T-cell (primary cell): ENCODE results near the gene DPYD. TPM values are rescaled to one million over a fixed set of nuclear protein-coding genes. Genes with fewer than 3 reads are reported as not detected.

Experiments
- ATAC-seq, 4 experiments: fragments of 200-7000 bp in 3 of 4; fragments of 150-1000 bp in 1 of 4; cut with Tn5 transposase; replicated peaks in 1 of 4; 1 replicate in 3 of 4; 2 replicates in 1 of 4; pipeline ENCODE4 v1.10.0; 2021; ENCODE audit warnings: moderate library complexity in 3 of 4, mild to moderate bottlenecking in 2 of 4, moderate number of reproducible peaks in 1 of 4
- CTCF ChIA-PET, 2 donors: fragments of 300-600 bp; sonication (Branson Sonifier 250); formaldehyde crosslinking; loops; one replicate each; lab custom pipeline; 2022; ENCODE audit warnings: antibody characterized with exemption in 2 of 2; lab: Charles Lee
- POLR2A ChIA-PET, 2 donors: fragments of 300-600 bp; sonication (Branson Sonifier 250); formaldehyde crosslinking; loops; one replicate each; lab custom pipeline; 2022; ENCODE audit warnings: antibody characterized with exemption in 2 of 2; lab: Charles Lee
- DNase-seq, 35 experiments: peaks; one replicate each; pipeline versions ENCODE4 v3.0.0 to v3.0.0-alpha.2; 2013 to 2023
- H3K27ac ChIP-seq: one replicate; pipeline ENCODE4 v1.5.1; 2013; ENCODE audit warnings: low read length
- H3K27me3 ChIP-seq, 2 experiments: replicated peaks in 1 of 2; 1 replicate in 1 of 2; 2 replicates in 1 of 2; pipeline versions ENCODE4 v1.6.1 to v1.7.0; 2013; ENCODE audit warnings: low read length in 1 of 2, mixed read lengths in 1 of 2; ENCODE audit not compliant: control insufficient read depth in 2 of 2, insufficient read depth in 2 of 2; ENCODE audit errors: extremely low read depth in 1 of 2
- H3K36me3 ChIP-seq, 2 donors: 1 replicate in 1 of 2; 2 replicates in 1 of 2; pipeline versions ENCODE4 v1.6.1 to v1.7.0; 2013; ENCODE audit warnings: low read length in 1 of 2; ENCODE audit not compliant: control insufficient read depth in 2 of 2, insufficient read depth in 1 of 2; ENCODE audit errors: extremely low read depth in 1 of 2
- H3K4me1 ChIP-seq, 2 experiments: 1 replicate in 1 of 2; 2 replicates in 1 of 2; pipeline versions ENCODE4 v1.6.1 to v1.7.0; 2013; ENCODE audit warnings: low read length in 2 of 2, mixed read lengths in 1 of 2; ENCODE audit not compliant: insufficient read depth in 2 of 2, control insufficient read depth in 1 of 2; ENCODE audit errors: extremely low read depth in 1 of 2
- H3K4me3 ChIP-seq, 2 donors: 1 replicate in 1 of 2; 2 replicates in 1 of 2; pipeline versions ENCODE4 v1.5.1 to v1.7.0; 2013; ENCODE audit warnings: mild to moderate bottlenecking in 2 of 2, low read length in 1 of 2, moderate library complexity in 1 of 2; ENCODE audit not compliant: control insufficient read depth in 1 of 2; ENCODE audit errors: extremely low read depth in 1 of 2
- H3K9me3 ChIP-seq: 2 replicates; pipeline ENCODE4 v1.7.0; 2013
- H3K27ac Mint-ChIP-seq, 2 donors: one replicate each; pipeline ENCODE4 v1.8.0; 2020 to 2021; ENCODE audit warnings: mild to moderate bottlenecking in 2 of 2, mixed read lengths in 2 of 2
- H3K27me3 Mint-ChIP-seq, 2 donors: one replicate each; pipeline ENCODE4 v1.8.0; 2021 to 2022; ENCODE audit warnings: mixed read lengths in 2 of 2
- H3K36me3 Mint-ChIP-seq: one replicate; pipeline ENCODE4 v1.8.0; 2021; ENCODE audit warnings: mixed read lengths
- H3K4me1 Mint-ChIP-seq, 3 donors: one replicate each; pipeline ENCODE4 v1.8.0; 2020 to 2022; ENCODE audit warnings: mixed read lengths in 3 of 3, mild to moderate bottlenecking in 1 of 3
- H3K4me3 Mint-ChIP-seq, 3 donors: one replicate each; pipeline ENCODE4 v1.8.0; 2020 to 2022; ENCODE audit warnings: mild to moderate bottlenecking in 3 of 3, mixed read lengths in 3 of 3, moderate library complexity in 3 of 3
- H3K9me3 Mint-ChIP-seq, 3 donors: one replicate each; pipeline ENCODE4 v1.8.0; 2020 to 2022; ENCODE audit warnings: mixed read lengths in 3 of 3
- WGBS: methylation state at CpG from one replicate; pipeline ENCODE4 v1.1.5; 2013; ENCODE audit warnings: missing lambda C conversion rate; ENCODE audit not compliant: insufficient coverage; 5-methylcytosine and 5-hydroxymethylcytosine counted together
- total RNA-seq, 35 experiments: library from RNA in 6 of 35; stranded (reverse) in 6 of 35; fragments of 120-200 nt in 1 of 35; gene quantifications; one replicate each; pipeline versions ENCODE4 v1.2.1 to v1.2.4 and lab custom pipeline; 2013 to 2026

DPYD gene
- total RNA-seq, 5 donors from 2014 or later (not counting 1 experiment from before 2014, with no cell fraction given): 39.1 to 74.1 (median 47.8) TPM

GRCh38 chr1:97909266-97909665 lies 11.6 kb downstream of the DPYD start:
- H3K27me3 ChIP-seq: no peaks in the 10 kb centered on the region
- DNase-seq (no peak), ATAC-seq (no peak)
- H3K9me3 ChIP-seq: no peaks in the 10 kb centered on the region
- no peaks in the 10 kb centered on the region for H3K36me3 ChIP-seq
- H3K4me1 Mint-ChIP-seq: peaks cover 29 to 49% (median 41%) of the 10 kb centered on the region in 3 donors
- no peaks in the 10 kb centered on the region for H3K27me3 Mint-ChIP-seq
- H3K4me3 ChIP-seq: no peak overlapping the region
- no peak overlapping the region for H3K27ac Mint-ChIP-seq
- ChIA-PET POLR2A (no interaction called here), CTCF (no interaction called here)
- H3K36me3 Mint-ChIP-seq: no peaks in the 10 kb centered on the region
- no peak overlapping the region for H3K27ac ChIP-seq
- H3K4me3 Mint-ChIP-seq: no peak overlapping the region
- peaks cover 0 to 16% of the 10 kb centered on the region in 2 experiments for H3K4me1 ChIP-seq
- H3K9me3 Mint-ChIP-seq: no peaks in the 10 kb centered on the region

- CTCF ChIA-PET: no interaction called here
- POLR2A ChIA-PET: no interaction called here
Observed at GRCh38 chr1:97907886-97908285, 12.9 kb downstream of the DPYD start.

GRCh38 chr1:97906567-97907241 lies 14.1 kb downstream of the DPYD start:
- Histone ChIP-seq H3K27ac (no peak overlapping the region), H3K4me3 (no peak overlapping the region), H3K4me1 (peaks cover 0 to 6% of the 10 kb centered on the region in 2 experiments), H3K9me3 (no peaks in the 10 kb centered on the region), H3K27me3 (no peaks in the 10 kb centered on the region), H3K36me3 (no peaks in the 10 kb centered on the region)
- ChIA-PET CTCF (no interaction called here), POLR2A (no interaction called here)
- H3K4me3 Mint-ChIP-seq: no peak overlapping the region
- no peaks in the 10 kb centered on the region for H3K27me3 Mint-ChIP-seq
- ATAC-seq (no peak), DNase-seq (no peak)
- no peaks in the 10 kb centered on the region for H3K36me3 Mint-ChIP-seq
- peaks cover 31 to 45% (median 37%) of the 10 kb centered on the region in 3 donors for H3K4me1 Mint-ChIP-seq
- H3K9me3 Mint-ChIP-seq: no peaks in the 10 kb centered on the region
- H3K27ac Mint-ChIP-seq: no peak overlapping the region
- no CpG with 5 or more reads among the region's 7 CpGs for WGBS

More at GRCh38 chr1:97907886-97908285, 12.9 kb downstream of the DPYD start:
- Mint-ChIP-seq H3K27me3 (no peaks in the 10 kb centered on the region), H3K4me1 (peaks cover 28 to 46% (median 38%) of the 10 kb centered on the region in 3 donors), H3K4me3 (no peak overlapping the region), H3K36me3 (no peaks in the 10 kb centered on the region), H3K9me3 (no peaks in the 10 kb centered on the region), H3K27ac (no peak overlapping the region)
- WGBS: 100% methylated on average over 1 of the region's 3 CpGs
- Histone ChIP-seq H3K36me3 (no peaks in the 10 kb centered on the region), H3K4me1 (peaks cover 0 to 14% of the 10 kb centered on the region in 2 experiments), H3K27me3 (no peaks in the 10 kb centered on the region), H3K27ac (no peak overlapping the region), H3K4me3 (no peak overlapping the region), H3K9me3 (no peaks in the 10 kb centered on the region)
- DNase-seq (no peak), ATAC-seq (no peak)

GRCh38 chr1:97905141-97905940 lies 15.5 kb downstream of the DPYD start:
- POLR2A ChIA-PET: no interaction called here

GRCh38 chr1:97904534-97904933 lies 16.3 kb downstream of the DPYD start:
- POLR2A ChIA-PET: no interaction called here
- no peak overlapping the region for H3K27ac Mint-ChIP-seq
- no peak for ATAC-seq
- no peak for DNase-seq
- CTCF ChIA-PET: no interaction called here
- H3K4me1 ChIP-seq: peaks cover 0 to 10% of the 10 kb centered on the region in 2 experiments
- no peaks in the 10 kb centered on the region for H3K36me3 ChIP-seq
- H3K27me3 Mint-ChIP-seq: no peaks in the 10 kb centered on the region
- no peak overlapping the region for H3K4me3 ChIP-seq
- no peak overlapping the region for H3K4me3 Mint-ChIP-seq
- H3K27ac ChIP-seq: no peak overlapping the region
- peaks cover 10% of the 10 kb centered on the region for H3K36me3 Mint-ChIP-seq
- peaks cover 39 to 53% (median 44%) of the 10 kb centered on the region in 3 donors for H3K4me1 Mint-ChIP-seq
- no peaks in the 10 kb centered on the region for H3K27me3 ChIP-seq
- peaks cover 0 to under 1% (median 0%) of the 10 kb centered on the region in 3 donors for H3K9me3 Mint-ChIP-seq
- peaks cover 3% of the 10 kb centered on the region for H3K9me3 ChIP-seq

More at GRCh38 chr1:97905141-97905940, 15.5 kb downstream of the DPYD start:
- H3K4me1 ChIP-seq: peaks cover 0 to 8% of the 10 kb centered on the region in 2 experiments
- peaks cover 39 to 51% (median 42%) of the 10 kb centered on the region in 3 donors for H3K4me1 Mint-ChIP-seq
- H3K27ac ChIP-seq: no peak overlapping the region
- H3K27ac Mint-ChIP-seq: no peak overlapping the region
- H3K36me3 Mint-ChIP-seq: peaks cover 3% of the 10 kb centered on the region
- H3K9me3 ChIP-seq: no peaks in the 10 kb centered on the region
- no peak overlapping the region for H3K4me3 ChIP-seq
- no peak for DNase-seq
- no peaks in the 10 kb centered on the region for H3K36me3 ChIP-seq
- WGBS: no CpG with 5 or more reads among the region's 6 CpGs
- no peaks in the 10 kb centered on the region for H3K27me3 Mint-ChIP-seq
- H3K9me3 Mint-ChIP-seq: no peaks in the 10 kb centered on the region
- H3K4me3 Mint-ChIP-seq: no peak overlapping the region
- no peak for ATAC-seq
- CTCF ChIA-PET: no interaction called here
- H3K27me3 ChIP-seq: no peaks in the 10 kb centered on the region

- ChIA-PET POLR2A (no interaction called here), CTCF (interaction anchor here in 1 of 2 donors (0.5 kb wide), 1 partner anchor 899 kb away, joined by 3 read pairs; no protein-coding TSS in a partner anchor)
- no peak overlapping the region for H3K27ac ChIP-seq
- H3K36me3 ChIP-seq: peaks cover 0 to 3% of the 10 kb centered on the region in 2 donors
- peaks cover 6% of the 10 kb centered on the region for H3K9me3 ChIP-seq
- DNase-seq: no peak
- H3K4me3 ChIP-seq: no peak overlapping the region
- H3K4me1 Mint-ChIP-seq: peaks cover 39 to 53% (median 44%) of the 10 kb centered on the region in 3 donors
- no peaks in the 10 kb centered on the region for H3K27me3 Mint-ChIP-seq
- WGBS: no CpG with 5 or more reads among the region's 1 CpG
- H3K36me3 Mint-ChIP-seq: peaks cover 19% of the 10 kb centered on the region
- H3K9me3 Mint-ChIP-seq: peaks cover 0 to 10% (median 3%) of the 10 kb centered on the region in 3 donors
- ATAC-seq: no peak
- H3K27me3 ChIP-seq: no peaks in the 10 kb centered on the region
- no peak overlapping the region for H3K4me3 Mint-ChIP-seq
- H3K4me1 ChIP-seq: peaks cover 0 to 10% of the 10 kb centered on the region in 2 experiments
- H3K27ac Mint-ChIP-seq: no peak overlapping the region
Observed at GRCh38 chr1:97903626-97904025, 17.2 kb downstream of the DPYD start.
